ENCODE measurements around the gene SFXN2. TPM values are rescaled to one million over a fixed set of nuclear protein-coding genes. Genes with fewer than 3 reads are reported as not detected.
"Not testable (repeated sequence)": the region's sequence is repeated elsewhere in the genome, so short reads cannot be mapped to it uniquely, and the experiment has no call there.

SFXN2 gene
- total RNA-seq: 10 to 100 TPM in 1 of 2 donors, 1 to 10 TPM in 1; 9.7 to 27.6 TPM

- Histone ChIP-seq H3K27ac (peak within 1 kb of the TSS; percentile 63), H3K9me3 (no peaks in the 10 kb centered on the region), H3K4me1 (peaks cover 5% of the 10 kb centered on the region), H3K9ac (ENCODE audit: low read depth in 2 of 2, low read length in 2 of 2) (peak within 1 kb of the TSS; percentile 84 to 90), H3K4me3 (peak within 1 kb of the TSS; percentile 78), H3K27me3 (no peaks in the 10 kb centered on the region), H3K36me3 (no peaks in the 10 kb centered on the region)
- DNase-seq: peak; percentile 53
- intact Hi-C loops (cut with DNase I): no loop called here
- TF ChIP-seq CTCF (IDR thresholded peaks at IDR 0.05): no peak
These were observed at the start of gene SFXN2 for GRCh38 chr10:102714621-102715455. Gene SFXN2, plus strand, starts transcription at chr10:102714636. Its CDS starts 12,001 bp downstream, at chr10:102726637.

GRCh38 chr10:102665904-102666509 lies 48.4 kb upstream of the SFXN2 start:
- H3K9ac ChIP-seq (ENCODE audit: low read depth in 2 of 2, low read length in 2 of 2): no peak overlapping the region
- H3K36me3 ChIP-seq: no peaks in the 10 kb centered on the region
- TF ChIP-seq CTCF (IDR thresholded peaks at IDR 0.05): no peak
- peaks cover 1% of the 10 kb centered on the region for H3K4me1 ChIP-seq
- no peak overlapping the region for H3K27ac ChIP-seq
- no peak overlapping the region for H3K4me3 ChIP-seq
- no peaks in the 10 kb centered on the region for H3K27me3 ChIP-seq
- H3K9me3 ChIP-seq: no peaks in the 10 kb centered on the region
- no peak for DNase-seq
- intact Hi-C loops (cut with DNase I): no loop called here

- H3K4me3 ChIP-seq; H3K4me1 ChIP-seq; DNase-seq; H3K27me3 ChIP-seq; H3K9me3 ChIP-seq; H3K9ac ChIP-seq (ENCODE audit: low read depth in 2 of 2, low read length in 2 of 2); H3K27ac ChIP-seq; H3K36me3 ChIP-seq; intact Hi-C loops (cut with DNase I): not testable (repeated sequence)
These were observed 47.0 kb upstream of the SFXN2 start for GRCh38 chr10:102667411-102667810.

GRCh38 chr10:102668326-102669107 lies 45.9 kb upstream of the SFXN2 start:
- Histone ChIP-seq H3K36me3 (no peaks in the 10 kb centered on the region), H3K4me3 (no peak overlapping the region), H3K4me1 (peaks cover 2% of the 10 kb centered on the region), H3K27ac (no peak overlapping the region), H3K9ac (ENCODE audit: low read depth in 2 of 2, low read length in 2 of 2) (no peak overlapping the region), H3K27me3 (no peaks in the 10 kb centered on the region), H3K9me3 (no peaks in the 10 kb centered on the region)
- no peak for DNase-seq
- intact Hi-C loops (cut with DNase I): no loop called here
- TF ChIP-seq CTCF (IDR thresholded peaks at IDR 0.05): no peak

- no peak for DNase-seq
- Histone ChIP-seq H3K4me1 (peaks cover 6% of the 10 kb centered on the region), H3K27ac (no peak overlapping the region), H3K36me3 (no peaks in the 10 kb centered on the region), H3K27me3 (no peaks in the 10 kb centered on the region), H3K4me3 (no peak overlapping the region), H3K9me3 (no peaks in the 10 kb centered on the region), H3K9ac (ENCODE audit: low read depth in 2 of 2, low read length in 2 of 2) (peak overlapping the region in 1 of 2 donors; percentile 55)
- TF ChIP-seq CTCF (IDR thresholded peaks at IDR 0.05): no peak
- intact Hi-C loops (cut with DNase I): no loop called here
These were observed 45.0 kb upstream of the SFXN2 start for GRCh38 chr10:102669206-102670064.
